ENCODE data around the gene FAM98B.

Gene FAM98B

GRCh38 chr15:38509152-38509551, 55.2 kb downstream of the FAM98B start:
- DNase-seq = no peak

- DNase-seq = no peak
Observed at GRCh38 chr15:38512901-38513300, 59.0 kb downstream of the FAM98B start.

GRCh38 chr15:38514601-38515000, 60.7 kb downstream of the FAM98B start:
- no peak for DNase-seq

GRCh38 chr15:38516626-38517025, 62.7 kb downstream of the FAM98B start:
- DNase-seq = no peak

GRCh38 chr15:38517312-38517975, 63.5 kb downstream of the FAM98B start:
- no peak for DNase-seq

- no peak for DNase-seq
Observed at GRCh38 chr15:38518084-38518483, 64.2 kb downstream of the FAM98B start.

- no peak for DNase-seq
Observed at GRCh38 chr15:38520035-38520434, 66.1 kb downstream of the FAM98B start.

GRCh38 chr15:38521316-38521715, 67.4 kb downstream of the FAM98B start:
- DNase-seq = no peak

GRCh38 chr15:38522922-38523321, 69.0 kb downstream of the FAM98B start:
- no peak for DNase-seq

- no peak for DNase-seq
Observed at GRCh38 chr15:38524156-38524555, 70.2 kb downstream of the FAM98B start.

- DNase-seq = no peak
Observed at GRCh38 chr15:38525489-38525888, 71.6 kb downstream of the FAM98B start.

GRCh38 chr15:38526158-38526557, 72.2 kb downstream of the FAM98B start:
- no peak for DNase-seq

- DNase-seq = no peak
Observed at GRCh38 chr15:38528294-38528693, 74.4 kb downstream of the FAM98B start.

GRCh38 chr15:38530113-38530512, 76.2 kb downstream of the FAM98B start:
- DNase-seq = no peak

- no peak for DNase-seq
Observed at GRCh38 chr15:38531509-38531908, 77.6 kb downstream of the FAM98B start.

GRCh38 chr15:38532728-38533127, 78.8 kb downstream of the FAM98B start:
- no peak for DNase-seq

- no peak for DNase-seq
Observed at GRCh38 chr15:38533416-38533915, 79.5 kb downstream of the FAM98B start.

- DNase-seq = no peak
Observed at GRCh38 chr15:38533926-38534325, 80.0 kb downstream of the FAM98B start.

GRCh38 chr15:38534691-38535090, 80.8 kb downstream of the FAM98B start:
- no peak for DNase-seq

- no peak for DNase-seq
Observed at GRCh38 chr15:38535491-38536200, 81.7 kb downstream of the FAM98B start.

- DNase-seq = no peak
Observed at GRCh38 chr15:38536201-38536676, 82.3 kb downstream of the FAM98B start.

All from activated CD4-positive, alpha-beta T cell treated with anti-CD3 and anti-CD28 coated beads, Interleukin-2, amount 50 U/mL, for 1 hour (primary cell).